ENCODE results near the gene CCL14. TPM values are rescaled to one million over a fixed set of nuclear protein-coding genes. Genes with fewer than 3 reads are reported as not detected.

Gene CCL14
- total RNA-seq, 1 experiment from 2014 or later, result not detected

DNA sequence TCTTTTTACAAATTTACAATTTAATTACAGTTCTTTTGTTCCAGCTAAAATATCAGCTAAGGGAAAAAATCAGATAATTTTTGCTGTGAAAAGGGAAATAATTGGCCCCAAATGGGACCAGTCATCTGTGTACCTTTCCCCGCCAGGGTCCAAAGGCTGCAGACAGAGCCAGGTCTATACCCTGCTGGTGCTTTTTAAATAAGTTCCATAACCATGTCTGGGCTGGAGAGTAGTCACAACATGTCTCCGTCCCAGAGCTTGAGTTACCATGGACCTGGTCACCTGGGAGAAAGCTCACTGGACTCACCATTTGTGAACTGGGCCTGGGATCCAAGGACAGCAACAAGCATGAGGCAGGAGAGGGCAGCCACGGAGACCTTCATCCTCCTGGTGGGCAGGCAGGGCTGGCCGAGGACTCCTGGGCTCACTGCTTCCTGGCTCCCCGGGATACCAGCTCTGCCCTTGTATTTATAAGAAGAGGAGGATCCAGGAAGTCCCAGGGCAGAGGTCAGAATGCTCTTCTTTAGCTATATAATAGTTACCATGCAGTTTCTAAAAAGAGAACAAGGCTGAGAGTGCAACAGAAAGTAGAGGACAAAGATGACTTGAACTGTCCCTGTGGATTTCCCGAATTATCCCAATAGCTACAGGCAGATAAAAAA is 14.7 kb upstream of the CCL14 start, which contains the start of gene CCL15:
CCL15 (minus strand) TSS at position 444 of the 662 bp plus-strand sequence; CDS start at position 383, 61 bp downstream.
- no peak for ATAC-seq
- peaks cover 8% of the 10 kb centered on the region for H3K4me1 Mint-ChIP-seq
- ChIA-PET CTCF (interaction anchor here (1.1 to 1.2 kb wide), 2 partner anchors 25 to 71 kb away, joined by 4 to 6 read pairs; no protein-coding TSS in a partner anchor), POLR2A (no interaction called here)
- H3K36me3 Mint-ChIP-seq, result no peaks in the 10 kb centered on the region
- no peak for TF ChIP-seq NR3C1 (CRISPR knock-in tag; conservative IDR thresholded peaks at IDR 0.05; ENCODE audit: low read depth)
- no peak for TF ChIP-seq TCF7 (CRISPR knock-in tag; IDR thresholded peaks at IDR 0.05; ENCODE audit: low read depth)
- no peak for TF ChIP-seq CBFB (CRISPR knock-in tag; IDR thresholded peaks at IDR 0.05; ENCODE audit: low read depth)
- TF ChIP-seq ZNF232 (CRISPR knock-in tag; IDR thresholded peaks at IDR 0.05), result no peak
- TF ChIP-seq, protein P1, sequence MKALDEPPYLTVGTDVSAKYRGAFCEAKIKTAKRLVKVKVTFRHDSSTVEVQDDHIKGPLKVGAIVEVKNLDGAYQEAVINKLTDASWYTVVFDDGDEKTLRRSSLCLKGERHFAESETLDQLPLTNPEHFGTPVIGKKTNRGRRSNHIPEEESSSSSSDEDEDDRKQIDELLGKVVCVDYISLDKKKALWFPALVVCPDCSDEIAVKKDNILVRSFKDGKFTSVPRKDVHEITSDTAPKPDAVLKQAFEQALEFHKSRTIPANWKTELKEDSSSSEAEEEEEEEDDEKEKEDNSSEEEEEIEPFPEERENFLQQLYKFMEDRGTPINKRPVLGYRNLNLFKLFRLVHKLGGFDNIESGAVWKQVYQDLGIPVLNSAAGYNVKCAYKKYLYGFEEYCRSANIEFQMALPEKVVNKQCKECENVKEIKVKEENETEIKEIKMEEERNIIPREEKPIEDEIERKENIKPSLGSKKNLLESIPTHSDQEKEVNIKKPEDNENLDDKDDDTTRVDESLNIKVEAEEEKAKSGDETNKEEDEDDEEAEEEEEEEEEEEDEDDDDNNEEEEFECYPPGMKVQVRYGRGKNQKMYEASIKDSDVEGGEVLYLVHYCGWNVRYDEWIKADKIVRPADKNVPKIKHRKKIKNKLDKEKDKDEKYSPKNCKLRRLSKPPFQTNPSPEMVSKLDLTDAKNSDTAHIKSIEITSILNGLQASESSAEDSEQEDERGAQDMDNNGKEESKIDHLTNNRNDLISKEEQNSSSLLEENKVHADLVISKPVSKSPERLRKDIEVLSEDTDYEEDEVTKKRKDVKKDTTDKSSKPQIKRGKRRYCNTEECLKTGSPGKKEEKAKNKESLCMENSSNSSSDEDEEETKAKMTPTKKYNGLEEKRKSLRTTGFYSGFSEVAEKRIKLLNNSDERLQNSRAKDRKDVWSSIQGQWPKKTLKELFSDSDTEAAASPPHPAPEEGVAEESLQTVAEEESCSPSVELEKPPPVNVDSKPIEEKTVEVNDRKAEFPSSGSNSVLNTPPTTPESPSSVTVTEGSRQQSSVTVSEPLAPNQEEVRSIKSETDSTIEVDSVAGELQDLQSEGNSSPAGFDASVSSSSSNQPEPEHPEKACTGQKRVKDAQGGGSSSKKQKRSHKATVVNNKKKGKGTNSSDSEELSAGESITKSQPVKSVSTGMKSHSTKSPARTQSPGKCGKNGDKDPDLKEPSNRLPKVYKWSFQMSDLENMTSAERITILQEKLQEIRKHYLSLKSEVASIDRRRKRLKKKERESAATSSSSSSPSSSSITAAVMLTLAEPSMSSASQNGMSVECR (CRISPR knock-in tag; IDR thresholded peaks at IDR 0.05; ENCODE audit: borderline replicate concordance), result no peak
- TF ChIP-seq FOXK1 (CRISPR knock-in tag; IDR thresholded peaks at IDR 0.05), result no peak
- TF ChIP-seq ATF1 (CRISPR knock-in tag; IDR thresholded peaks at IDR 0.05), result no peak
- TF ChIP-seq FOXJ3 (CRISPR knock-in tag; IDR thresholded peaks at IDR 0.05; ENCODE audit: borderline replicate concordance), result no peak
- TF ChIP-seq ZSCAN18 (CRISPR knock-in tag; IDR thresholded peaks at IDR 0.05), result no peak
- no peak for TF ChIP-seq ZNF138 (CRISPR knock-in tag; conservative IDR thresholded peaks at IDR 0.05)
- TF ChIP-seq CDX4 (CRISPR knock-in tag; IDR thresholded peaks at IDR 0.05; ENCODE audit: borderline replicate concordance), result no peak
- no peak for TF ChIP-seq HMGXB4 (CRISPR knock-in tag; IDR thresholded peaks at IDR 0.05)
- no peak for TF ChIP-seq EMX1 (CRISPR knock-in tag; IDR thresholded peaks at IDR 0.05)
- no peak for TF ChIP-seq ELF4 (CRISPR knock-in tag; IDR thresholded peaks at IDR 0.05; ENCODE audit: low read depth)
- no peak for TF ChIP-seq NFE2L1 (CRISPR knock-in tag; IDR thresholded peaks at IDR 0.05)
- no peak for TF ChIP-seq MYBL2 (CRISPR knock-in tag; IDR thresholded peaks at IDR 0.05)
- TF ChIP-seq, protein P2, sequence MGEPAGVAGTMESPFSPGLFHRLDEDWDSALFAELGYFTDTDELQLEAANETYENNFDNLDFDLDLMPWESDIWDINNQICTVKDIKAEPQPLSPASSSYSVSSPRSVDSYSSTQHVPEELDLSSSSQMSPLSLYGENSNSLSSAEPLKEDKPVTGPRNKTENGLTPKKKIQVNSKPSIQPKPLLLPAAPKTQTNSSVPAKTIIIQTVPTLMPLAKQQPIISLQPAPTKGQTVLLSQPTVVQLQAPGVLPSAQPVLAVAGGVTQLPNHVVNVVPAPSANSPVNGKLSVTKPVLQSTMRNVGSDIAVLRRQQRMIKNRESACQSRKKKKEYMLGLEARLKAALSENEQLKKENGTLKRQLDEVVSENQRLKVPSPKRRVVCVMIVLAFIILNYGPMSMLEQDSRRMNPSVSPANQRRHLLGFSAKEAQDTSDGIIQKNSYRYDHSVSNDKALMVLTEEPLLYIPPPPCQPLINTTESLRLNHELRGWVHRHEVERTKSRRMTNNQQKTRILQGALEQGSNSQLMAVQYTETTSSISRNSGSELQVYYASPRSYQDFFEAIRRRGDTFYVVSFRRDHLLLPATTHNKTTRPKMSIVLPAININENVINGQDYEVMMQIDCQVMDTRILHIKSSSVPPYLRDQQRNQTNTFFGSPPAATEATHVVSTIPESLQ (CRISPR knock-in tag; IDR thresholded peaks at IDR 0.05), result no peak
- no peak for TF ChIP-seq AFF4 (CRISPR knock-in tag; IDR thresholded peaks at IDR 0.05; ENCODE audit: borderline replicate concordance)
- DNase-seq (ENCODE audit: low spot score), result no peak
- H3K4me3 Mint-ChIP-seq, result no peak within 1 kb of the TSS
- H3K27ac Mint-ChIP-seq, result no peak within 1 kb of the TSS
- peaks cover 3% of the 10 kb centered on the region; the same call in 1 of the 2 replicates for H3K27me3 Mint-ChIP-seq (ENCODE audit: low read depth)
- H3K9me3 Mint-ChIP-seq, result no peaks in the 10 kb centered on the region
